Astrocyte of the spinal cord (primary cell): ENCODE measurements around the gene INPP5F.

Experiments used
- DNase-seq: peaks from one replicate; pipeline ENCODE4 v3.0.0; 2011; ENCODE audit warnings: low read depth, low spot score
- H3K4me3 ChIP-seq: 2 replicates; pipeline ENCODE4 v1.5.1; 2011; ENCODE audit warnings: low read depth, mild to moderate bottlenecking, low read length, moderate library complexity
- CTCF ChIP-seq: IDR thresholded peaks from 2 replicates; pipeline ENCODE4 v1.5.1; 2012; ENCODE audit warnings: low read depth, mild to moderate bottlenecking, low read length, inconsistent platforms
- in situ Hi-C: cut with HindIII; loops from 2 replicates; pipeline ENCODE4 v1.10.0; 2017; ENCODE audit warnings: low sequenced_read_pairs

The INPP5F gene

GRCh38 chr10:119725828-119726675 is at the start of gene INPP5F:
INPP5F (plus strand) TSS chr10:119726050; CDS start chr10:119726263, 213 bp downstream.
- peak; percentile 29 for TF ChIP-seq CTCF
- peak within 1 kb of the TSS; percentile 66 for H3K4me3 ChIP-seq
- in situ Hi-C loops = no loop called here
- DNase-seq = peak; percentile 98

GRCh38 chr10:119677126-119677525 is 48.7 kb upstream of the INPP5F start:
- in situ Hi-C loops = no loop called here

GRCh38 chr10:119677904-119678755 is 47.7 kb upstream of the INPP5F start:
- DNase-seq = no peak
- no peak for TF ChIP-seq CTCF
- in situ Hi-C loops = no loop called here
- no peak overlapping the region for H3K4me3 ChIP-seq

More at GRCh38 chr10:119677126-119677525, 48.7 kb upstream of the INPP5F start:
- no peak for DNase-seq
- no peak for TF ChIP-seq CTCF
- H3K4me3 ChIP-seq = no peak overlapping the region

- no peak for DNase-seq
- in situ Hi-C loops = no loop called here
- H3K4me3 ChIP-seq = no peak overlapping the region
- no peak for TF ChIP-seq CTCF
Measured at GRCh38 chr10:119679480-119679829, 46.4 kb upstream of the INPP5F start.

- no peak overlapping the region for H3K4me3 ChIP-seq
- no peak for TF ChIP-seq CTCF
- in situ Hi-C loops = no loop called here
Measured at GRCh38 chr10:119680050-119680449, 45.8 kb upstream of the INPP5F start.

GRCh38 chr10:119680650-119681081 is 45.2 kb upstream of the INPP5F start:
- TF ChIP-seq CTCF = no peak
- in situ Hi-C loops = no loop called here
- H3K4me3 ChIP-seq = no peak overlapping the region
- DNase-seq = peak; percentile 54

More at GRCh38 chr10:119680050-119680449, 45.8 kb upstream of the INPP5F start:
- peak; percentile 73 for DNase-seq
